IPS DF 6.9 (cell line): ENCODE results near the gene MYRF.

ENCODE experiments used
- DNase-seq: peaks from one replicate; pipeline ENCODE4 v3.0.0-alpha.2; 2013; ENCODE audit warnings: low read depth, low spot score
- H3K27ac ChIP-seq: one replicate; pipeline ENCODE4 v1.5.1; 2013; ENCODE audit warnings: low read length, control low read depth
- H3K27me3 ChIP-seq: 2 replicates; pipeline ENCODE4 v1.6.1; 2013; ENCODE audit warnings: mild to moderate bottlenecking, low read length; ENCODE audit not compliant: control insufficient read depth, insufficient read depth
- H3K36me3 ChIP-seq: 2 replicates; pipeline ENCODE4 v1.6.1; 2013; ENCODE audit warnings: low read length; ENCODE audit not compliant: control insufficient read depth, insufficient read depth
- H3K4me1 ChIP-seq: 2 replicates; pipeline ENCODE4 v1.6.1; 2013; ENCODE audit warnings: low read length; ENCODE audit not compliant: control insufficient read depth, insufficient read depth
- H3K4me3 ChIP-seq: 2 replicates; pipeline ENCODE4 v1.5.1; 2013; ENCODE audit warnings: mild to moderate bottlenecking, low read length
- H3K9me3 ChIP-seq: 2 replicates; pipeline ENCODE4 v1.6.1; 2013; ENCODE audit warnings: low read length, inconsistent platforms; ENCODE audit not compliant: control insufficient read depth, insufficient read depth
- WGBS: extraction: QIAGEN DNeasy Blood & Tissue Kit; methylation state at CpG from one replicate; pipeline ENCODE4 v1.1.7; 2013; ENCODE audit warnings: mixed read lengths, missing lambda C conversion rate; ENCODE audit not compliant: insufficient read length, insufficient coverage; 5-methylcytosine and 5-hydroxymethylcytosine counted together

The MYRF gene

DNA sequence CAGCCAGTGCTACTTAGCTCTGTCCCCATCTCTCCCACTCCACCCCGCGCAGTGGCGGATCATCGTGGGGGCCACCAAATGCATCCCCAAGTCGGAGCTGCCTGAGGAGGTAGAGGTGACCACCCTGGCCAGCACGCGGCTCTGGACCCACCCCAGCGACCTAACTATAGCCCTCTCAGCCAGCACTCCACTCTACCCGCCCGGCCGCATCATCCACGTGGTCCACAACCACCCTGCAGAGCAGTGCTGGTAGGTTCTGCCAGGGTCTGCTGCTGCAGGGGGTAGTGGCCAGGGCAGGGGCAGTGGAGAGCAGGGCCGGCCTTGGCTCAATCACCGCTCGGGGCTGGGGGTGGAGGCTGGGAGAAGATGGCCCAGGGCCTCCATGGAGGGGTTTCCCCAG is 13.0 kb upstream of the MYRF start:
- Histone ChIP-seq H3K36me3 (peaks cover 19% of the 10 kb centered on the region), H3K9me3 (no peaks in the 10 kb centered on the region), H3K4me3 (no peak overlapping the region), H3K27ac (no peak overlapping the region), H3K27me3 (no peaks in the 10 kb centered on the region), H3K4me1 (no peaks in the 10 kb centered on the region)
- WGBS: no CpG with 5 or more reads among the region's 15 CpGs
- DNase-seq: no peak

DNA sequence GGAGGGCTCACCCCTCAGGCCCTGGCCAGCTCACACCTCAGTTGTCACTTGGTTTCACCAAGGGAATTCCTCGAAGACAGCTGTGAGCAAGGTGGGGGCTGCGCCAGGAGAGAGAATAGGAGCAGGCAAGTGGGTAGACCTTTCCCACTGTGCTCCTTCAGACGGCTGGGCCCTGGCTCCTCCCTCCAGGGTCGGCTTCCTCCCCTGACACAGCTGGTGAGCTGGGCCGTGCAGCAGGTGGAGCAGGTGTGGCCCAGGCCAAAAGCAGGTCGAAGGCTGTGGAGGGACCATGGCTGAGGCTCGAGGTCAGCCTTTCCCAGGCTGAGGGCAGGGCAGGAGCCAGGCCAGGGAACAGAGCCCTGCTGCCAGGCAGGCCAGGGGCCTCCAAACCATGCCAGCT is 12.5 kb upstream of the MYRF start:
- Histone ChIP-seq H3K36me3 (peaks cover 19% of the 10 kb centered on the region), H3K4me1 (no peaks in the 10 kb centered on the region; the same call in 1 of the 2 replicates), H3K27me3 (no peaks in the 10 kb centered on the region), H3K9me3 (no peaks in the 10 kb centered on the region), H3K27ac (no peak overlapping the region), H3K4me3 (no peak overlapping the region)
- no peak for DNase-seq
- no CpG with 5 or more reads among the region's 7 CpGs for WGBS

DNA sequence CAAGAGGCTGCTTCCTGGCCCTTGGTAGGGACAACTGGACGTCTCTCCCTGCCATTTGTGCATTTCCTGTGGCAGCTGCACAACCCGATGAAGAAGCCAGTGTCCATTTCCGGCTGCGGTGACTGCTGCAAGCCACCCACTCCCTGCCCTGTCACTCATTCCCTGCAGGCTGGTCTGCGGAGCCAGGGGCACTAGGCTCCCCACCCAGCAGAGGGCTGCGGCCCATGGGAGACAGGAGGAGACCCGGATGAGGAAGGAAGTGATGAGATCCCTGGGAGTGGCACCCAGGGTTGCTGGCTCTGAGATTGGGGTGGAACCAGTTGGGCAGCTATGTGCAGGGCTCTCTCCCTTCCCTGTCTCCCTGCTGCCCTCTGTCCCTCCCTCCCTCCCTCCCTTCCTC is 10.0 kb upstream of the MYRF start:
- no peak overlapping the region for H3K27ac ChIP-seq
- no peaks in the 10 kb centered on the region; the same call in 1 of the 2 replicates for H3K4me1 ChIP-seq
- no peaks in the 10 kb centered on the region for H3K9me3 ChIP-seq
- no peak overlapping the region for H3K4me3 ChIP-seq
- H3K36me3 ChIP-seq: peaks cover 13% of the 10 kb centered on the region
- no CpG with 5 or more reads among the region's 7 CpGs for WGBS
- no peaks in the 10 kb centered on the region for H3K27me3 ChIP-seq
- DNase-seq: no peak

DNA sequence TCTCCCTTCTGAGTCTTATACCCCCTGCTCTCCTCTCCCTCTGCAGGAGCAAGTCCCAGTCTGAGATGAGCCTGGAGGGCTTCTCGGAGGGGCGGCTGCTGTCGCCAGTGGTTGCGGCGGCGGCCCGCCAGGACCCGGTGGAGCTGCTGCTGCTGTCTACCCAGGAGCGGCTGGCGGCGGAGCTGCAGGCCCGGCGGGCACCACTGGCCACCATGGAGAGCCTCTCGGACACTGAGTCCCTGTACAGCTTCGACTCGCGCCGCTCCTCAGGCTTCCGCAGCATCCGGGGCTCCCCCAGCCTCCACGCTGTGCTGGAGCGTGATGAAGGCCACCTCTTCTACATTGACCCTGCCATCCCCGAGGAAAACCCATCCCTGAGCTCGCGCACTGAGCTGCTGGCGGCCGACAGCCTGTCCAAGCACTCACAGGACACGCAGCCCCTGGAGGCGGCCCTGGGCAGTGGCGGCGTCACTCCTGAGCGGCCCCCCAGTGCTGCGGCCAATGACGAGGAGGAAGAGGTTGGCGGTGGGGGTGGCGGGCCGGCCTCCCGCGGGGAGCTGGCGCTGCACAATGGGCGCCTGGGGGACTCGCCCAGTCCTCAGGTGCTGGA is 8.8 kb upstream of the MYRF start:
- no peaks in the 10 kb centered on the region for H3K9me3 ChIP-seq
- H3K27me3 ChIP-seq: no peaks in the 10 kb centered on the region
- H3K4me3 ChIP-seq: no peak overlapping the region
- no peaks in the 10 kb centered on the region; the same call in 1 of the 2 replicates for H3K4me1 ChIP-seq
- WGBS: no CpG with 5 or more reads among the region's 42 CpGs
- H3K36me3 ChIP-seq: peaks cover 13% of the 10 kb centered on the region
- H3K27ac ChIP-seq: no peak overlapping the region
- no peak for DNase-seq

- no CpG with 5 or more reads among the region's 20 CpGs for WGBS
- H3K27ac ChIP-seq: no peak overlapping the region
- H3K27me3 ChIP-seq: no peaks in the 10 kb centered on the region
- H3K4me3 ChIP-seq: no peak overlapping the region
- no peak for DNase-seq
- no peaks in the 10 kb centered on the region; the same call in none of the 2 replicates for H3K4me1 ChIP-seq
- H3K36me3 ChIP-seq: peaks cover 13% of the 10 kb centered on the region
- H3K9me3 ChIP-seq: no peaks in the 10 kb centered on the region
Measured at GRCh38 chr11:61744181-61744580, 8.3 kb upstream of the MYRF start.

DNA sequence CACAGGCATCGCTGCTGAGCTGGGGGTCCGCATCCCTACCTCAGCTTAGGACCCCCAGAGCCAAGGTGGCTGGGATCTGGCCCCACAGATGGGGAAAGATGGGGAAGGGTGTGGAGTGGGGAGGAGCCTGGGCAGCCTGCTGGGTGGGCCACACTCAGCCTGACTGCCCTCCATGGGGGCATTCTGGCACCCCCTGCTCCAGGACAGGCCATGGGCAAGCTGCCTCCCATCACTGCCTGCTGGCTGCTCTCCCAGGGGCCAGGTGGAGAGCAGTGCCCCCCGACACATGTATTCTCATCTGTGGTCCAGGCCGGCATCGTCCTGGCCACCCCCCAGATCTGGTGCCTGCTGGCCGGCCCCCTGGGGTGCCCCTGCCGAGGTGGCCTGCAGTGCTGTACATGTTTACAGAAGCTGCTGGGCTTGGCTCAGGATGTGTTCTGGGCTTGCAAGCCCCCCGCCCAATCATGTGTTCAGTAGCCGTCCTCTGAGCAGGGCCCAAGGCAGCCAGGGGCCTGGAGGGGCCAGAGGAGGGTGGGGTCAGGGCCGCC is 7.8 kb upstream of the MYRF start:
- H3K9me3 ChIP-seq: no peaks in the 10 kb centered on the region
- no peak for DNase-seq
- no CpG with 5 or more reads among the region's 10 CpGs for WGBS
- peaks cover 2% of the 10 kb centered on the region for H3K4me1 ChIP-seq
- H3K27ac ChIP-seq: no peak overlapping the region
- no peak overlapping the region for H3K4me3 ChIP-seq
- no peaks in the 10 kb centered on the region for H3K27me3 ChIP-seq
- H3K36me3 ChIP-seq: peaks cover 10% of the 10 kb centered on the region

- Histone ChIP-seq H3K4me3 (no peak overlapping the region), H3K9me3 (no peaks in the 10 kb centered on the region), H3K36me3 (peaks cover 4% of the 10 kb centered on the region), H3K4me1 (peaks cover 5% of the 10 kb centered on the region), H3K27ac (no peak overlapping the region), H3K27me3 (no peaks in the 10 kb centered on the region)
- WGBS: no CpG with 5 or more reads among the region's 15 CpGs
- no peak for DNase-seq
Measured at GRCh38 chr11:61745781-61746441, 6.5 kb upstream of the MYRF start.

DNA sequence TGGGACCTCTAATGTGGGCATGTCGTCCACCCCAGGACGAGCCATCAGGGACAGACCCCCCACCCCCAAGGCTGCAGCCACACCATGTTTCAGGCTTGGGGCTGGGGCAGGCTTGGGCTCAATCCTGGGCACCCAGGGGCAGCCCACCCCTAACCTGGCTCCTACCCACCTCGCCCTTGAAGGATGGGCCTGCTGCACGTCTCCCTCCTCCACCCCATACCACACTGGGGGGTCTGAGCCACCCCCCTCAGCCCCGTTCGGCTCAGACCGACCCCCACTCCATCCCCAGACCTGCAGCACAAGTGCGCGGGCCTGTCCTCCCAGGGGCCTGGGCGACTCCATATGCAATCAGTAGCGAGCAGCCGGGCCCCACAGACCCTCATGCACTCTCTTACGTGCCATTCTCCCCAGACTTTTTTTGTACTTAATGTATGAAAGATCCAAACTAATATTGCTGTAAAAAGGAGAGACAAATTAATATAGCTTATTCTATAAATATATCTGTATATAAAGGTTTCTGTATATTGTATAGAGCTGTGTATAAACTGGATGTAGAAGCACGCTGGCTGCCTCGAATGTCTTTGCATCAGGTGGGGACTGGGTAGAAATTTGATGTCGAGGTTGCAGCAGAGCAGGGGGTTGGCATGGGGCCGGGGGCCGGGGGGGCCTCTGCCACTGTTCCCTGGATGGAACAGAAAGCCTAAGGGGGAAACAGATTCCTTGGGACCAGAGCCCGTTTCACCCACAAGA is 5.8 kb upstream of the MYRF start:
- Histone ChIP-seq H3K4me3 (no peak overlapping the region), H3K36me3 (no peaks in the 10 kb centered on the region; the same call in 1 of the 2 replicates), H3K27ac (no peak overlapping the region), H3K4me1 (peaks cover 5% of the 10 kb centered on the region), H3K27me3 (no peaks in the 10 kb centered on the region), H3K9me3 (no peaks in the 10 kb centered on the region)
- DNase-seq: no peak
- WGBS: no CpG with 5 or more reads among the region's 19 CpGs

- peaks cover 5% of the 10 kb centered on the region for H3K4me1 ChIP-seq
- no peak overlapping the region for H3K27ac ChIP-seq
- WGBS: no CpG with 5 or more reads among the region's 19 CpGs
- DNase-seq: peak; percentile 52
- H3K9me3 ChIP-seq: no peaks in the 10 kb centered on the region
- H3K36me3 ChIP-seq: no peaks in the 10 kb centered on the region
- no peak overlapping the region for H3K4me3 ChIP-seq
- peaks cover 3% of the 10 kb centered on the region; the same call in 1 of the 2 replicates for H3K27me3 ChIP-seq
Measured at GRCh38 chr11:61747192-61747966, 5.1 kb upstream of the MYRF start.

- H3K9me3 ChIP-seq: no peaks in the 10 kb centered on the region
- H3K27me3 ChIP-seq: peaks cover 3% of the 10 kb centered on the region; the same call in 1 of the 2 replicates
- H3K27ac ChIP-seq: no peak overlapping the region
- no peak for DNase-seq
- H3K36me3 ChIP-seq: no peaks in the 10 kb centered on the region
- H3K4me3 ChIP-seq: no peak overlapping the region
- WGBS: no CpG with 5 or more reads among the region's 3 CpGs
- H3K4me1 ChIP-seq: peaks cover 5% of the 10 kb centered on the region
Measured at GRCh38 chr11:61747967-61748285, 4.5 kb upstream of the MYRF start.
